PC-3 (cell line): Measurements from ENCODE around the gene NPY5R.

ENCODE experiments used
- CTCF ChIP-seq: fragments of 300-600 bp; sonication (generic); conservative IDR thresholded peaks from 2 replicates; pipeline ENCODE4 v1.5.1; 2017; ENCODE audit warnings: antibody characterized with exemption, low read depth, mild to moderate bottlenecking, low read length
- EZH2 ChIP-seq: fragments of 300-600 bp; sonication (generic); IDR thresholded peaks from one replicate; pipeline ENCODE4 v1.6.1; 2017; ENCODE audit warnings: antibody characterized with exemption, mild to moderate bottlenecking, low read length; ENCODE audit not compliant: unreplicated experiment
- EZH2phosphoT487 ChIP-seq: fragments of 300-600 bp; sonication (generic); IDR thresholded peaks from 2 replicates; pipeline ENCODE4 v1.6.1; 2018; ENCODE audit warnings: mild to moderate bottlenecking, antibody characterized with exemption, low read length, borderline replicate concordance

- TF ChIP-seq EZH2 (no peak), CTCF (no peak), EZH2phosphoT487 (no peak)
Observed at GRCh38 chr4:163353054-163353453, 9.4 kb downstream of the NPY5R start.
